PFSK-1 (cell line): ENCODE measurements around the gene KDM2A.

Experiments used
- FOXP2 ChIP-seq: optimal IDR thresholded peaks from 2 replicates; pipeline ENCODE3; 2011; ENCODE audit warnings: borderline replicate concordance, control low read depth, inconsistent platforms; ENCODE audit not compliant: insufficient read depth; ENCODE audit errors: extremely low read length, extremely low read depth
- POLR2AphosphoS5 ChIP-seq: IDR thresholded peaks from 2 replicates; pipeline ENCODE4 v1.6.1; 2012; ENCODE audit warnings: low read depth, mild to moderate bottlenecking, control low read depth, low read length, moderate library complexity
- REST ChIP-seq, 2 experiments: IDR thresholded peaks; 2 replicates each; pipeline versions ENCODE4 v1.6.1 to v1.8.0; 2011 to 2012; ENCODE audit warnings: low read depth in 2 of 2, low read length in 2 of 2, control low read depth in 1 of 2, inconsistent platforms in 1 of 2, mild to moderate bottlenecking in 1 of 2, moderate library complexity in 1 of 2; ENCODE audit not compliant: insufficient read depth in 1 of 2
- SIN3A ChIP-seq: IDR thresholded peaks from 2 replicates; pipeline ENCODE4 v1.6.1; 2012; ENCODE audit warnings: mild to moderate bottlenecking, low read length, moderate library complexity, borderline replicate concordance; ENCODE audit not compliant: insufficient read depth
- TAF1 ChIP-seq: IDR thresholded peaks from 2 replicates; pipeline ENCODE4 v1.6.1; 2012; ENCODE audit warnings: low read length, control low read depth, borderline replicate concordance; ENCODE audit not compliant: insufficient read depth

The KDM2A gene

GRCh38 chr11:67117672-67118180, 1.3 kb upstream of the KDM2A start:
- no peak for TF ChIP-seq SIN3A
- TF ChIP-seq REST (IDR thresholded peaks at IDR 0.05; ENCODE audit: insufficient read depth in 1 of 2, low read depth in 2 of 2, low read length in 2 of 2) = no peak
- TF ChIP-seq POLR2AphosphoS5 = no peak
- TF ChIP-seq FOXP2 = no peak
- TF ChIP-seq TAF1 = no peak

- no peak for TF ChIP-seq TAF1
- TF ChIP-seq SIN3A = no peak
- TF ChIP-seq REST (IDR thresholded peaks at IDR 0.05; ENCODE audit: insufficient read depth in 1 of 2, low read depth in 2 of 2, low read length in 2 of 2) = no peak
- no peak for TF ChIP-seq FOXP2
- TF ChIP-seq POLR2AphosphoS5 = no peak
Observed at GRCh38 chr11:67118181-67118766, 789 bp upstream of the KDM2A start.

GRCh38 chr11:67119585-67120391, 725 bp downstream of the KDM2A start:
- TF ChIP-seq FOXP2 (no peak), SIN3A (0 out of 2 replicates have a peak, but pooled peaks have one; percentile 37), TAF1 (0 out of 2 replicates have a peak, but pooled peaks have one; percentile 2)

- TF ChIP-seq TAF1 (no peak), REST (IDR thresholded peaks at IDR 0.05; ENCODE audit: insufficient read depth in 1 of 2, low read depth in 2 of 2, low read length in 2 of 2) (no peak), SIN3A (no peak), POLR2AphosphoS5 (no peak), FOXP2 (no peak)
Observed at GRCh38 chr11:67120456-67120855, 1.4 kb downstream of the KDM2A start.

DNA sequence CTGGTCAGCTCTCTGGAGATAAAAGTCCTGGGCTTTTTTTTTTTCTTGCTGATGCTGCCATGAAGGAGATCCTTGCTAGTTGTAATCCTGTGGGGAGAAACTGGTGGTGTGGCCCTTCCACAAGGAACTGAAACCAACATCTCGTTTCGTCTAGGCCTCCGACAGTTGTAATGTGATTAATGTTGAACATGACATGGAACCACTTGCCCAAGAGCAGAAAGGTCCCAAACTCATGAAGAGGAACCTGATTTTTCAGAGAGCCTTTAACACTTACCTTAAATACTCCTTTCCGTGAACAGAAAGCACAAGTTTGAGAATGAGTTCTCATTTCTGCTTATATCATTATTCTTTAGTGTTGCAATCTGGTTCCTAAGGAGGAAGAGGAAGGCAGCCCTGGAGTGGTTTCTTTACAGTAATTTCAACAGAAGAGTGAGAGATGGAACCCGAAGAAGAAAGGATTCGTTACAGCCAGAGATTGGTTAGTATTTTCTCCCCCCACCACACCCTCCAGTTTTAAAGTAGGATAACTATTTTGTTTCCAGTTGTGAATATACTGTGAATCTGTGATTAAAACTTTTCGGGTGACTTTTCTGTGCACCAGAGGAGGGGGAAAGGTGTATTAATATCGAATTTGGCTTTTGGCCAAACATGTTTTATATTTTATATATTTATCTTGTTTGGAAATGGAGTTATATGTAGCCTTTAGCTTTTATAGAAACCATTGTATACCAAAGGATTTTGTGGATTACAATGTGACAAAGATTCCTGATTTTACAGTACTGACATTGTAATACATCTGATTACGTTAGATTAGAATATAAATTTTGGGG, 2.0 kb downstream of the KDM2A start:
- TF ChIP-seq TAF1 (no peak), REST (IDR thresholded peaks at IDR 0.05; ENCODE audit: insufficient read depth in 1 of 2, low read depth in 2 of 2, low read length in 2 of 2) (no peak), SIN3A (no peak), FOXP2 (no peak), POLR2AphosphoS5 (no peak)
